Measurements from ENCODE around the gene ACOX1. TPM values are rescaled to one million over a fixed set of nuclear protein-coding genes. Genes with fewer than 3 reads are reported as not detected.
A peak's percentile ranks its signal among the peaks of the same experiment; 100 is the strongest.

The ACOX1 gene
- total RNA-seq, 1 donor from 2014 or later = 67.1 TPM

DNA sequence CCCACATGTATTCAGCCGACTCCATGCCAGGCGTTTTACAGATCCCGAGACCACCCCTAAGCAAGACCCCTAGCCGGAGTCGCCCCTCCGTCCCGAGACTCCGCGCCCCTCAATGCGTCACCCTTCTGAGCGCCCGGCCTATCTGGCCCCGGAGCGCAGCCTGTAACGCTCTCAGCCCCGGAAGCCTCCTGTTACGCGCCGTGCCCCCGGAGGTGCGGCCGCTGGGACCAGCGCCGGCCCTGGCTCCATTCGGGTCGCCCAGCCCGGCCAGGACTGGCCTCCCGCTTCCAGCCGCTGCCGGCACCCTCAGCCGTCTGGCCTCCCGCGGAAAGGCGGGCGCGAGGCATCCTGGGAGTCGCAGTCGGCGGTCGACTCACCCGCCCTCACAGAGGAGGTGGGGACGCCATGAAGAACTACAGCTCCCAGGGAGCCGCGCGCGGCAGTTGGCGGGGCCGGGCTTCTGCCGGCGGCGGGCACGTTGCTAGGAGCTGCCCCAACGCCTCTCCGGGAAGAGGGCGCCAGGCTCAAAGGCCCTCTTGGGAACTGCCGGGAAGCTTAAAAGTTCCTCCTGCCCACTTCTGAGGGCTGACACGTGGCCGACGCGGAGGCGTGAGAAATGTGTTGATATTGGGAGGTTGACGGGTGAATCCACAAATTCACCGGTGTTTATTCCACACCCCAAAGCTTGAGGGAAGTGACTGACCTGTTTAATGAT is 38.1 kb downstream of the ACOX1 start, which contains the start of gene FBF1:
TSS of gene FBF1 (minus strand) at position 316 of the 715 bp plus-strand sequence. CDS start 2,893 bp downstream, outside the sequence.
- Histone ChIP-seq H3K4me3 (peak within 1 kb of the TSS; percentile 90), H3K27ac (peak within 1 kb of the TSS; percentile 86), H3K9me3 (no peaks in the 10 kb centered on the region), H3K4me1 (peaks cover 12% of the 10 kb centered on the region), H3K27me3 (ENCODE audit: low read depth) (no peaks in the 10 kb centered on the region), H3K36me3 (peaks cover 13% of the 10 kb centered on the region)
- ATAC-seq = peak; percentile 99
- peak; percentile 97 for DNase-seq
- TF ChIP-seq, protein P1, sequence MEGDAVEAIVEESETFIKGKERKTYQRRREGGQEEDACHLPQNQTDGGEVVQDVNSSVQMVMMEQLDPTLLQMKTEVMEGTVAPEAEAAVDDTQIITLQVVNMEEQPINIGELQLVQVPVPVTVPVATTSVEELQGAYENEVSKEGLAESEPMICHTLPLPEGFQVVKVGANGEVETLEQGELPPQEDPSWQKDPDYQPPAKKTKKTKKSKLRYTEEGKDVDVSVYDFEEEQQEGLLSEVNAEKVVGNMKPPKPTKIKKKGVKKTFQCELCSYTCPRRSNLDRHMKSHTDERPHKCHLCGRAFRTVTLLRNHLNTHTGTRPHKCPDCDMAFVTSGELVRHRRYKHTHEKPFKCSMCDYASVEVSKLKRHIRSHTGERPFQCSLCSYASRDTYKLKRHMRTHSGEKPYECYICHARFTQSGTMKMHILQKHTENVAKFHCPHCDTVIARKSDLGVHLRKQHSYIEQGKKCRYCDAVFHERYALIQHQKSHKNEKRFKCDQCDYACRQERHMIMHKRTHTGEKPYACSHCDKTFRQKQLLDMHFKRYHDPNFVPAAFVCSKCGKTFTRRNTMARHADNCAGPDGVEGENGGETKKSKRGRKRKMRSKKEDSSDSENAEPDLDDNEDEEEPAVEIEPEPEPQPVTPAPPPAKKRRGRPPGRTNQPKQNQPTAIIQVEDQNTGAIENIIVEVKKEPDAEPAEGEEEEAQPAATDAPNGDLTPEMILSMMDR (IDR thresholded peaks at IDR 0.05) = peak; percentile 24
- intact Hi-C loops (cut with DNase I) = no loop called here

DNA sequence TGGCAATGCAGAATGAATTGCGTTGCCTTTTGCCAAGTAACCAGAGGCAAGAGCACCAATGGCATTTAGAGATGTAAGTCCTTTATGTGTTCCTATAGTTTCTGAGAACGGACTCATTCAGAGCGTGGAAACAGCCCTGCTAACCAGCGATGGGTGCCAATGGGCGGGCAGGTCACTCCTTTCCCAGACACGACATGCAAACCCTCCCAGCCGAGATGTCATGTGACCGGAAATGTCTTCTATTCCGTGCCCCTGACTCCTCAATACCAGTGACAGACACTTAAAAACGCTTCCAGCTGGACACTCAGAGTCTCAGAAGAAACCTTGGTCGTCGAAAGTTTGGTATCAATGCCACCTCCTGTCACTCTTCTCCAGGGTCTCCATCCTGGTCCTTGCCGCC is 41.3 kb downstream of the ACOX1 start:
- no peak for DNase-seq

DNA sequence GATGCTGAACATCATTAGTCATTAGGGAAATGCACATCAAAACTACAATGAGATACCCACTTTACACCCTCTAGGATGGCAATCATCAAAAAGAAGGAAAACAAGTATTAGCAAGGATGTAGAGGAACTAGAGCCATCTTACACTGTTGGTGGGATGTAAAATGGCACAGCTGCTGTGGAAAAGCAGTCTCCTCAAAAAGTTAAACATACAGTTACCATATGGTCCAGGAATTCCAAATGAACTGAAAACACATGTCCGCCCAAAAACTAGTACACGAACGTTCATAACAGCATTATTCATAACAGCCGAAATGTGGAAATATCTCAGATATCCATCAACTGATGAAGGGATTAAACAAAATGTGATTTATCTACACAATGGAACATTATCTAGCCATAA is 45.2 kb downstream of the ACOX1 start:
- intact Hi-C loops (cut with DNase I) = no loop called here
- Histone ChIP-seq H3K27me3 (ENCODE audit: low read depth) (no peaks in the 10 kb centered on the region), H3K36me3 (no peaks in the 10 kb centered on the region), H3K9me3 (no peaks in the 10 kb centered on the region), H3K4me1 (no peaks in the 10 kb centered on the region), H3K4me3 (no peak overlapping the region), H3K27ac (no peak overlapping the region)
- TF ChIP-seq, protein P1 (IDR thresholded peaks at IDR 0.05) = no peak
- ATAC-seq (no peak), DNase-seq (no peak)

More for the DNA sequence above, 41.3 kb downstream of the ACOX1 start:
- Histone ChIP-seq H3K27ac (no peak overlapping the region), H3K4me3 (no peak overlapping the region), H3K9me3 (no peaks in the 10 kb centered on the region), H3K36me3 (no peaks in the 10 kb centered on the region), H3K27me3 (ENCODE audit: low read depth) (no peaks in the 10 kb centered on the region), H3K4me1 (peaks cover 12% of the 10 kb centered on the region)
- ATAC-seq = no peak
- intact Hi-C loops (cut with DNase I) = no loop called here
- TF ChIP-seq, protein P1 (IDR thresholded peaks at IDR 0.05) = no peak

DNA sequence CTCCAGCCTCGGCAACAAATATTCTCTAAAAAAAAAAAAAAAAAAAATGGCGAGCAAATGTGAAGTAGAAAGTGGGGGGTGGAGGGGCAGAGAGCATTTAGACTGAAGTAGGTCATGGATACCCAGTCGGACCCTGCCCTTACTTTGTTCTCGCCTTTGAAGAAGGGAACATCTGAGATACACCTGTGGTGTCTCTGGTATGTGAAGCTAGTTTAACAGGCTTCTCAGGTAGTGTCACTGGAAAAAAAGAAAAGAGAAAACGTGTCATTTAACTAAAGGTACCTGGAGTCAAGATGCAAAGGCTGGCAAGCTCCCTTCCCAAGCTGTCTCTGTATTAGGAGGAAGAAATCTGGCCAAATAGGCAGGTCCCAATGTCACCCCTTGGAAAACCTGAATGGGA is 46.1 kb downstream of the ACOX1 start:
- TF ChIP-seq, protein P1 (IDR thresholded peaks at IDR 0.05) = no peak
- no peaks in the 10 kb centered on the region for H3K36me3 ChIP-seq
- intact Hi-C loops (cut with DNase I) = no loop called here
- H3K9me3 ChIP-seq = no peaks in the 10 kb centered on the region
- no peak overlapping the region for H3K4me3 ChIP-seq
- H3K27ac ChIP-seq = no peak overlapping the region
- H3K4me1 ChIP-seq = no peaks in the 10 kb centered on the region
- ATAC-seq (no peak), DNase-seq (no peak)
- H3K27me3 ChIP-seq (ENCODE audit: low read depth) = no peaks in the 10 kb centered on the region

DNA sequence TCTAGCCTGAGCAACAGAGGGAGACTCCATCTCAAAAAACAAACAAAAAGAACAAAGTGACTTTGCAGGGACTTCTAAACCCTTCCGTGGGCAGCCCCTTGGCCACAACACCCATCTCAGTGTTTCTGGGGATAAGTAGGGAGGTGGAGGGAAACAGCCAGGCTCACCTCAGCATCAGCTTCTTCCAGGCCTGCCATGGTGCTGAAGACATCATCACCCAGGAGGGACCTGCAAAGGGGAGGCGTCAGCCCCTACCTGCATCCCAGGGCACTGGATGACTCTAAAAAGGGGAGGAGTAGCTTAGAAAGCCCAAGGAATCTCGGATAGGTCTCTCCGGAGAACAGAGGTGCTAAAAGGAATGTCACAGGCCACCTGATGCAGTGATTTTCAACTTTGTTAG is 47.9 kb downstream of the ACOX1 start:
- ATAC-seq (no peak), DNase-seq (no peak)
- Histone ChIP-seq H3K27ac (no peak overlapping the region), H3K36me3 (peaks cover 4% of the 10 kb centered on the region), H3K27me3 (ENCODE audit: low read depth) (no peaks in the 10 kb centered on the region), H3K4me1 (peaks cover 8% of the 10 kb centered on the region), H3K4me3 (no peak overlapping the region), H3K9me3 (no peaks in the 10 kb centered on the region)
- TF ChIP-seq, protein P1 (IDR thresholded peaks at IDR 0.05) = no peak
- intact Hi-C loops (cut with DNase I) = no loop called here
